GM23338 (cell line): ENCODE data around the gene SLC6A3. TPM values are rescaled to one million over a fixed set of nuclear protein-coding genes. Genes with fewer than 3 reads are reported as not detected.
"Not testable (repeated sequence)": the region's sequence is repeated elsewhere in the genome, so short reads cannot be mapped to it uniquely, and the experiment has no call there.

Source experiments
- ATAC-seq: fragments of 200-7000 bp; cut with Tn5 transposase; 3 replicates; pipeline ENCODE4 v1.9.1; 2020
- DNase-seq: peaks from one replicate; pipeline ENCODE4 v3.0.0-alpha.2; 2015; ENCODE audit warnings: low spot score
- H2AFZ ChIP-seq: fragments of 200-600 bp; sonication (generic); 2 replicates; pipeline ENCODE4 v1.8.0; 2016; ENCODE audit warnings: antibody characterized with exemption, mild to moderate bottlenecking, moderate library complexity
- H3F3A ChIP-seq: fragments of 200-600 bp; sonication (generic); replicated peaks from 2 replicates; pipeline ENCODE4 v1.8.0; 2017; ENCODE audit warnings: antibody characterized with exemption, mixed run types, low read depth
- H3K27ac ChIP-seq: fragments of 200-600 bp; sonication (generic); 2 replicates; pipeline ENCODE4 v1.6.1; 2016; ENCODE audit warnings: low read depth
- H3K27me3 ChIP-seq: fragments of 200-600 bp; sonication (generic); 2 replicates; pipeline ENCODE4 v1.8.0; 2016; ENCODE audit warnings: mild to moderate bottlenecking, mixed run types, moderate library complexity; ENCODE audit not compliant: insufficient read depth
- H3K36me3 ChIP-seq: fragments of 200-600 bp; sonication (generic); 2 replicates; pipeline ENCODE4 v1.8.0; 2016; ENCODE audit warnings: mild to moderate bottlenecking; ENCODE audit not compliant: insufficient read depth
- H3K4me1 ChIP-seq: fragments of 200-600 bp; sonication (generic); 2 replicates; pipeline ENCODE4 v1.8.0; 2016; ENCODE audit warnings: mild to moderate bottlenecking, moderate library complexity; ENCODE audit not compliant: insufficient read depth
- H3K4me2 ChIP-seq: fragments of 200-600 bp; sonication (generic); 2 replicates; pipeline ENCODE4 v1.7.1; 2017; ENCODE audit warnings: mixed run types
- H3K4me3 ChIP-seq: fragments of 200-600 bp; sonication (generic); 2 replicates; pipeline ENCODE4 v1.6.1; 2016; ENCODE audit warnings: mixed run types
- H3K79me2 ChIP-seq: fragments of 200-600 bp; sonication (generic); replicated peaks from 2 replicates; pipeline ENCODE4 v1.8.0; 2017; ENCODE audit warnings: mild to moderate bottlenecking; ENCODE audit not compliant: insufficient read depth
- H3K9me2 ChIP-seq: fragments of 200-600 bp; sonication (generic); 2 replicates; pipeline ENCODE4 v1.8.0; 2017; ENCODE audit not compliant: insufficient read depth
- H4K20me1 ChIP-seq: fragments of 200-600 bp; sonication (generic); replicated peaks from 2 replicates; pipeline ENCODE4 v1.8.0; 2017; ENCODE audit warnings: mild to moderate bottlenecking; ENCODE audit not compliant: insufficient read depth
- H3K27ac Mint-ChIP-seq: 2 replicates; pipeline ENCODE4 v1.8.0; 2020; ENCODE audit warnings: inconsistent platforms, mild to moderate bottlenecking, moderate library complexity, mixed read lengths
- H3K27me3 Mint-ChIP-seq: 3 replicates; pipeline ENCODE4 v1.8.0; 2022; ENCODE audit warnings: low read depth, mild to moderate bottlenecking, moderate library complexity, mixed read lengths, inconsistent platforms; ENCODE audit not compliant: insufficient read depth, poor library complexity
- H3K36me3 Mint-ChIP-seq: 3 replicates; pipeline ENCODE4 v1.8.0; 2021; ENCODE audit warnings: low read depth, mild to moderate bottlenecking, inconsistent platforms, moderate library complexity, mixed read lengths
- H3K4me1 Mint-ChIP-seq: 3 replicates; pipeline ENCODE4 v1.8.0; 2020; ENCODE audit warnings: mild to moderate bottlenecking, inconsistent platforms, mixed read lengths
- H3K4me3 Mint-ChIP-seq: 3 replicates; pipeline ENCODE4 v1.8.0; 2021; ENCODE audit warnings: moderate library complexity, mild to moderate bottlenecking, inconsistent platforms, mixed read lengths
- H3K9me3 Mint-ChIP-seq: 3 replicates; pipeline ENCODE4 v1.8.0; 2020; ENCODE audit warnings: moderate library complexity, mild to moderate bottlenecking, inconsistent platforms, mixed read lengths
- EZH2phosphoT487 ChIP-seq: fragments of 200-600 bp; sonication (generic); IDR thresholded peaks from one replicate; pipeline ENCODE4 v1.8.1; 2018; ENCODE audit warnings: antibody characterized with exemption; ENCODE audit not compliant: unreplicated experiment
- JUNB ChIP-seq: IDR thresholded peaks from one replicate; pipeline ENCODE4 v1.6.1; 2016; ENCODE audit warnings: antibody characterized with exemption; ENCODE audit not compliant: unreplicated experiment
- ZNF114 ChIP-seq: fragments of 250-450 bp; sonication (Bioruptor Pico); IDR thresholded peaks from 2 replicates; pipeline ENCODE4 v1.5.0; 2020; ENCODE audit warnings: mild to moderate bottlenecking, moderate library complexity
- ZNF331 ChIP-seq: fragments of 250-450 bp; sonication (Bioruptor Pico); IDR thresholded peaks from 2 replicates; pipeline ENCODE4 v1.5.0; 2020; ENCODE audit warnings: low read depth, mild to moderate bottlenecking, moderate library complexity
- polyA plus RNA-seq: library from polyadenylated mRNA; unstranded; fragments of >200 nt; fragmentation: Nextera tagmentation; extraction: Ambion mirVana; gene quantifications from 2 replicates; pipeline ENCODE4 v1.2.1, GENCODE V29; 2016
- total RNA-seq: library from RNA; depleted of rRNA; stranded (reverse); fragments of >200 nt; shearing (Covaris generic); gene quantifications from 2 replicates; pipeline ENCODE4 v1.2.3, GENCODE V29; 2014
- TF ChIP-seq, protein P1 (sequence below), 2 experiments: fragments of 200-600 bp in 1 of 2; sonication (generic) in 1 of 2; conservative IDR thresholded peaks; 2 replicates each; pipeline versions ENCODE4 v1.5.1 to v1.6.1; 2016 to 2017; ENCODE audit warnings: antibody characterized with exemption in 2 of 2, low read depth in 2 of 2, mild to moderate bottlenecking in 2 of 2, moderate library complexity in 1 of 2
- TF ChIP-seq, protein P2 (sequence below): IDR thresholded peaks from one replicate; pipeline ENCODE4 v1.6.1; 2018; ENCODE audit warnings: antibody characterized with exemption; ENCODE audit not compliant: unreplicated experiment
- TF ChIP-seq, protein P3 (sequence below): fragments of 250-450 bp; sonication (Bioruptor Pico); IDR thresholded peaks from 2 replicates; pipeline ENCODE4 v1.5.0; 2020; ENCODE audit warnings: mild to moderate bottlenecking, moderate library complexity
- TF ChIP-seq, protein P4 (sequence below): IDR thresholded peaks from 2 replicates; pipeline ENCODE4 v1.6.1; 2016; ENCODE audit warnings: antibody characterized with exemption

SLC6A3 gene
- total and polyA plus RNA-seq, 2 experiments from 2014 or later: 0.76 to 1.0 TPM

DNA sequence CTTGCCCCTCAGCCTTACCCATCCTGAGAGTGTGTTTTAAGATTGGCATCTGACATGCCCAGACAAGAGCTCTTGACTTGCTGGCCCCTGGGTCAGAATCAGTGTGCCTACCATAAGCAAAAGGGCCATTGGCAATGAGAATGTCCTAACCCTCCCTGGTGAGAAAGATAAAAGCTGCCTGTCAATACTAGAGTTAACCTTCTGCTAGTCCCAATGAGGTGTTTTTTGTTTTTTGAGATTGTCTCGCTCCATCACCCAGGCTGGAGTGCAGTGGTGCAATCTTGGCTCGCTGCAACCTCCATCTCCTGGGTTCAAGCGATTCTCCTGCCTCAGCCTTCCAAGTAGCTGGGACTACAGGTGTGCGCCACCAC, 73.3 kb downstream of the SLC6A3 start:
- peak overlapping the region; percentile 49; the same call in 1 of the 2 replicates for H3K27ac Mint-ChIP-seq
- not testable (repeated sequence) for H4K20me1 ChIP-seq, H3K27me3 ChIP-seq, H3K4me3 ChIP-seq, H3K9me3 Mint-ChIP-seq, H3K27me3 Mint-ChIP-seq, ATAC-seq, H3K27ac ChIP-seq, H3K79me2 ChIP-seq, H3K36me3 ChIP-seq, H3K36me3 Mint-ChIP-seq, DNase-seq, H3K4me1 Mint-ChIP-seq, H3K4me3 Mint-ChIP-seq, H3K4me1 ChIP-seq, H3K9me2 ChIP-seq, H3K4me2 ChIP-seq, H3F3A ChIP-seq
- 0 out of 2 replicates have a peak overlapping the region, but pooled peaks have one; percentile 10 for H2AFZ ChIP-seq

DNA sequence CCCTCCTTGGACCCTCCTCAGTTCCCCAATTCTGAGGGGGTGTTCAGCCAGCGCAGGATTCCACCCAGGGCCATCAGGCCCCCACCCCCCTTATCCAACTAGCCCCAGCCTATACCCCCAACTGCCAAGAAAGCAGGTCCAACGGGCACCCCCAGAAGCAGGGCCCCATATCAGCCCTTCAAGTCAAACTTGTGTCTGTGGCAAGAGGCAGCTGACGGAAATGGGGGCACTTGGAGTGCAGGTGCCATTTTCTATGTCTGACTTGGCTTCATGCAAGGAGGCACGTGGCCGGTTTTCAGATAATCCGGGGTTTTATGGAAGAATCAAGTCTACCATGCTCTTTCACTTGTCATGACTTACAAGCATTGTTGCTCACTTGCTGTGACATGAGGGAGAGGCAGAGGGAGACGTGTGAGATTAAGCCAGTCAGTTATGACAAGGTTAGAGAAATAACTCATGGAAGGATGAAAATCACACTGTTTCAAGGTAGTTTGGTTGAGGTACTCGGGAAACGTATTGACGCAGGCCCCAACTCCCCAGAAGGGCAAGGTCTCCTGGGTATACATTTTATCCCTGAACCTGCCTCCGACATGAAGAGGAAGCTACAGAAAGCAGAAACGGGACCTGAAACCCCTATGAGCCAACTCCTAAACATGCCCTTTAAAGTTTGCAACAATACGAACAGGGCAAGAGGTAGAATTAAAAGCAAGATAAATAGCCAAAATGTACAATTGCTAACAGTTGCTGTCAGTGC, 73.8 kb downstream of the SLC6A3 start:
- Mint-ChIP-seq H3K36me3 (no peaks in the 10 kb centered on the region), H3K9me3 (no peaks in the 10 kb centered on the region), H3K27me3 (peaks cover 2% of the 10 kb centered on the region), H3K4me1 (peaks cover 11% of the 10 kb centered on the region; the same call in 2 of the 3 replicates), H3K4me3 (no peak overlapping the region), H3K27ac (no peak overlapping the region; the same call in none of the 2 replicates)
- H3K4me3 ChIP-seq: no peak overlapping the region
- ATAC-seq (no peak), DNase-seq (no peak)
- no peaks in the 10 kb centered on the region for H3K36me3 ChIP-seq
- H3K9me2 ChIP-seq: no peaks in the 10 kb centered on the region
- H3K4me2 ChIP-seq: no peak overlapping the region
- no peaks in the 10 kb centered on the region for H3F3A ChIP-seq
- H2AFZ ChIP-seq: 0 out of 2 replicates have a peak overlapping the region, but pooled peaks have one; percentile 10
- H3K79me2 ChIP-seq: no peaks in the 10 kb centered on the region
- H4K20me1 ChIP-seq: no peaks in the 10 kb centered on the region
- no peaks in the 10 kb centered on the region for H3K27me3 ChIP-seq
- H3K4me1 ChIP-seq: no peaks in the 10 kb centered on the region
- H3K27ac ChIP-seq: no peak overlapping the region
- TF ChIP-seq JUNB (no peak), EZH2phosphoT487 (no peak), ZNF331 (CRISPR knock-in tag) (no peak), ZNF114 (CRISPR knock-in tag) (no peak)
- TF ChIP-seq, protein P1, sequence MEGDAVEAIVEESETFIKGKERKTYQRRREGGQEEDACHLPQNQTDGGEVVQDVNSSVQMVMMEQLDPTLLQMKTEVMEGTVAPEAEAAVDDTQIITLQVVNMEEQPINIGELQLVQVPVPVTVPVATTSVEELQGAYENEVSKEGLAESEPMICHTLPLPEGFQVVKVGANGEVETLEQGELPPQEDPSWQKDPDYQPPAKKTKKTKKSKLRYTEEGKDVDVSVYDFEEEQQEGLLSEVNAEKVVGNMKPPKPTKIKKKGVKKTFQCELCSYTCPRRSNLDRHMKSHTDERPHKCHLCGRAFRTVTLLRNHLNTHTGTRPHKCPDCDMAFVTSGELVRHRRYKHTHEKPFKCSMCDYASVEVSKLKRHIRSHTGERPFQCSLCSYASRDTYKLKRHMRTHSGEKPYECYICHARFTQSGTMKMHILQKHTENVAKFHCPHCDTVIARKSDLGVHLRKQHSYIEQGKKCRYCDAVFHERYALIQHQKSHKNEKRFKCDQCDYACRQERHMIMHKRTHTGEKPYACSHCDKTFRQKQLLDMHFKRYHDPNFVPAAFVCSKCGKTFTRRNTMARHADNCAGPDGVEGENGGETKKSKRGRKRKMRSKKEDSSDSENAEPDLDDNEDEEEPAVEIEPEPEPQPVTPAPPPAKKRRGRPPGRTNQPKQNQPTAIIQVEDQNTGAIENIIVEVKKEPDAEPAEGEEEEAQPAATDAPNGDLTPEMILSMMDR (conservative IDR thresholded peaks at IDR 0.05; ENCODE audit: low read depth in 2 of 2): no peak
- TF ChIP-seq, protein P2, sequence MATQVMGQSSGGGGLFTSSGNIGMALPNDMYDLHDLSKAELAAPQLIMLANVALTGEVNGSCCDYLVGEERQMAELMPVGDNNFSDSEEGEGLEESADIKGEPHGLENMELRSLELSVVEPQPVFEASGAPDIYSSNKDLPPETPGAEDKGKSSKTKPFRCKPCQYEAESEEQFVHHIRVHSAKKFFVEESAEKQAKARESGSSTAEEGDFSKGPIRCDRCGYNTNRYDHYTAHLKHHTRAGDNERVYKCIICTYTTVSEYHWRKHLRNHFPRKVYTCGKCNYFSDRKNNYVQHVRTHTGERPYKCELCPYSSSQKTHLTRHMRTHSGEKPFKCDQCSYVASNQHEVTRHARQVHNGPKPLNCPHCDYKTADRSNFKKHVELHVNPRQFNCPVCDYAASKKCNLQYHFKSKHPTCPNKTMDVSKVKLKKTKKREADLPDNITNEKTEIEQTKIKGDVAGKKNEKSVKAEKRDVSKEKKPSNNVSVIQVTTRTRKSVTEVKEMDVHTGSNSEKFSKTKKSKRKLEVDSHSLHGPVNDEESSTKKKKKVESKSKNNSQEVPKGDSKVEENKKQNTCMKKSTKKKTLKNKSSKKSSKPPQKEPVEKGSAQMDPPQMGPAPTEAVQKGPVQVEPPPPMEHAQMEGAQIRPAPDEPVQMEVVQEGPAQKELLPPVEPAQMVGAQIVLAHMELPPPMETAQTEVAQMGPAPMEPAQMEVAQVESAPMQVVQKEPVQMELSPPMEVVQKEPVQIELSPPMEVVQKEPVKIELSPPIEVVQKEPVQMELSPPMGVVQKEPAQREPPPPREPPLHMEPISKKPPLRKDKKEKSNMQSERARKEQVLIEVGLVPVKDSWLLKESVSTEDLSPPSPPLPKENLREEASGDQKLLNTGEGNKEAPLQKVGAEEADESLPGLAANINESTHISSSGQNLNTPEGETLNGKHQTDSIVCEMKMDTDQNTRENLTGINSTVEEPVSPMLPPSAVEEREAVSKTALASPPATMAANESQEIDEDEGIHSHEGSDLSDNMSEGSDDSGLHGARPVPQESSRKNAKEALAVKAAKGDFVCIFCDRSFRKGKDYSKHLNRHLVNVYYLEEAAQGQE: no peak
- TF ChIP-seq, protein P3, sequence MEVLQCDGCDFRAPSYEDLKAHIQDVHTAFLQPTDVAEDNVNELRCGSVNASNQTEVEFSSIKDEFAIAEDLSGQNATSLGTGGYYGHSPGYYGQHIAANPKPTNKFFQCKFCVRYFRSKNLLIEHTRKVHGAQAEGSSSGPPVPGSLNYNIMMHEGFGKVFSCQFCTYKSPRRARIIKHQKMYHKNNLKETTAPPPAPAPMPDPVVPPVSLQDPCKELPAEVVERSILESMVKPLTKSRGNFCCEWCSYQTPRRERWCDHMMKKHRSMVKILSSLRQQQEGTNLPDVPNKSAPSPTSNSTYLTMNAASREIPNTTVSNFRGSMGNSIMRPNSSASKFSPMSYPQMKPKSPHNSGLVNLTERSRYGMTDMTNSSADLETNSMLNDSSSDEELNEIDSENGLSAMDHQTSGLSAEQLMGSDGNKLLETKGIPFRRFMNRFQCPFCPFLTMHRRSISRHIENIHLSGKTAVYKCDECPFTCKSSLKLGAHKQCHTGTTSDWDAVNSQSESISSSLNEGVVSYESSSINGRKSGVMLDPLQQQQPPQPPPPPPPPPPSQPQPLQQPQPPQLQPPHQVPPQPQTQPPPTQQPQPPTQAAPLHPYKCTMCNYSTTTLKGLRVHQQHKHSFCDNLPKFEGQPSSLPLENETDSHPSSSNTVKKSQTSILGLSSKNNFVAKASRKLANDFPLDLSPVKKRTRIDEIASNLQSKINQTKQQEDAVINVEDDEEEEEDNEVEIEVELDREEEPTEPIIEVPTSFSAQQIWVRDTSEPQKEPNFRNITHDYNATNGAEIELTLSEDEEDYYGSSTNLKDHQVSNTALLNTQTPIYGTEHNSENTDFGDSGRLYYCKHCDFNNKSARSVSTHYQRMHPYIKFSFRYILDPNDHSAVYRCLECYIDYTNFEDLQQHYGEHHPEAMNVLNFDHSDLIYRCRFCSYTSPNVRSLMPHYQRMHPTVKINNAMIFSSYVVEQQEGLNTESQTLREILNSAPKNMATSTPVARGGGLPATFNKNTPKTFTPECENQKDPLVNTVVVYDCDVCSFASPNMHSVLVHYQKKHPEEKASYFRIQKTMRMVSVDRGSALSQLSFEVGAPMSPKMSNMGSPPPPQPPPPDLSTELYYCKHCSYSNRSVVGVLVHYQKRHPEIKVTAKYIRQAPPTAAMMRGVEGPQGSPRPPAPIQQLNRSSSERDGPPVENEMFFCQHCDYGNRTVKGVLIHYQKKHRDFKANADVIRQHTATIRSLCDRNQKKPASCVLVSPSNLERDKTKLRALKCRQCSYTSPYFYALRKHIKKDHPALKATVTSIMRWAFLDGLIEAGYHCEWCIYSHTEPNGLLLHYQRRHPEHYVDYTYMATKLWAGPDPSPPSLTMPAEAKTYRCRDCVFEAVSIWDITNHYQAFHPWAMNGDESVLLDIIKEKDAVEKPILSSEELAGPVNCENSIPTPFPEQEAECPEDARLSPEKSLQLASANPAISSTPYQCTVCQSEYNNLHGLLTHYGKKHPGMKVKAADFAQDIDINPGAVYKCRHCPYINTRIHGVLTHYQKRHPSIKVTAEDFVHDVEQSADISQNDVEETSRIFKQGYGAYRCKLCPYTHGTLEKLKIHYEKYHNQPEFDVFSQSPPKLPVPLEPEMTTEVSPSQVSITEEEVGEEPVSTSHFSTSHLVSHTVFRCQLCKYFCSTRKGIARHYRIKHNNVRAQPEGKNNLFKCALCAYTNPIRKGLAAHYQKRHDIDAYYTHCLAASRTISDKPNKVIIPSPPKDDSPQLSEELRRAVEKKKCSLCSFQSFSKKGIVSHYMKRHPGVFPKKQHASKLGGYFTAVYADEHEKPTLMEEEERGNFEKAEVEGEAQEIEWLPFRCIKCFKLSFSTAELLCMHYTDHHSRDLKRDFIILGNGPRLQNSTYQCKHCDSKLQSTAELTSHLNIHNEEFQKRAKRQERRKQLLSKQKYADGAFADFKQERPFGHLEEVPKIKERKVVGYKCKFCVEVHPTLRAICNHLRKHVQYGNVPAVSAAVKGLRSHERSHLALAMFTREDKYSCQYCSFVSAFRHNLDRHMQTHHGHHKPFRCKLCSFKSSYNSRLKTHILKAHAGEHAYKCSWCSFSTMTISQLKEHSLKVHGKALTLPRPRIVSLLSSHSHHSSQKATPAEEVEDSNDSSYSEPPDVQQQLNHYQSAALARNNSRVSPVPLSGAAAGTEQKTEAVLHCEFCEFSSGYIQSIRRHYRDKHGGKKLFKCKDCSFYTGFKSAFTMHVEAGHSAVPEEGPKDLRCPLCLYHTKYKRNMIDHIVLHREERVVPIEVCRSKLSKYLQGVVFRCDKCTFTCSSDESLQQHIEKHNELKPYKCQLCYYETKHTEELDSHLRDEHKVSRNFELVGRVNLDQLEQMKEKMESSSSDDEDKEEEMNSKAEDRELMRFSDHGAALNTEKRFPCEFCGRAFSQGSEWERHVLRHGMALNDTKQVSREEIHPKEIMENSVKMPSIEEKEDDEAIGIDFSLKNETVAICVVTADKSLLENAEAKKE: no peak
- TF ChIP-seq, protein P4, sequence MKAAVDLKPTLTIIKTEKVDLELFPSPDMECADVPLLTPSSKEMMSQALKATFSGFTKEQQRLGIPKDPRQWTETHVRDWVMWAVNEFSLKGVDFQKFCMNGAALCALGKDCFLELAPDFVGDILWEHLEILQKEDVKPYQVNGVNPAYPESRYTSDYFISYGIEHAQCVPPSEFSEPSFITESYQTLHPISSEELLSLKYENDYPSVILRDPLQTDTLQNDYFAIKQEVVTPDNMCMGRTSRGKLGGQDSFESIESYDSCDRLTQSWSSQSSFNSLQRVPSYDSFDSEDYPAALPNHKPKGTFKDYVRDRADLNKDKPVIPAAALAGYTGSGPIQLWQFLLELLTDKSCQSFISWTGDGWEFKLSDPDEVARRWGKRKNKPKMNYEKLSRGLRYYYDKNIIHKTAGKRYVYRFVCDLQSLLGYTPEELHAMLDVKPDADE: no peak
